Liver (tissue), 9 donors: ENCODE results near the gene SMG6. TPM values are rescaled to one million over a fixed set of nuclear protein-coding genes. Genes with fewer than 3 reads are reported as not detected.

Source experiments
- DNase-seq: peaks from one replicate; pipeline ENCODE4 v3.0.0-alpha.2; 2017; ENCODE audit warnings: low spot score
- H3K27ac ChIP-seq, 2 donors: one replicate each; pipeline ENCODE4 v1.7.0; 2013; ENCODE audit warnings: inconsistent platforms in 2 of 2, low read length in 2 of 2, control low read depth in 1 of 2, low read depth in 1 of 2, mild to moderate bottlenecking in 1 of 2
- H3K27me3 ChIP-seq, 4 donors: one replicate each; pipeline versions ENCODE4 v1.6.1 to v1.7.0; 2013; ENCODE audit warnings: low read length in 3 of 4, inconsistent platforms in 1 of 4, mild to moderate bottlenecking in 1 of 4, moderate library complexity in 1 of 4; ENCODE audit not compliant: control insufficient read depth in 4 of 4, insufficient read depth in 4 of 4
- H3K36me3 ChIP-seq, 4 donors: one replicate each; pipeline versions ENCODE4 v1.6.1 to v1.7.0; 2013; ENCODE audit warnings: low read length in 3 of 4, mild to moderate bottlenecking in 3 of 4, low read depth in 1 of 4, moderate library complexity in 1 of 4; ENCODE audit not compliant: control insufficient read depth in 4 of 4, insufficient read depth in 3 of 4
- H3K4me1 ChIP-seq, 4 donors: one replicate each; pipeline versions ENCODE4 v1.6.1 to v1.7.0; 2013; ENCODE audit warnings: low read length in 3 of 4, mild to moderate bottlenecking in 3 of 4, moderate library complexity in 1 of 4; ENCODE audit not compliant: control insufficient read depth in 4 of 4, insufficient read depth in 4 of 4
- H3K4me3 ChIP-seq, 3 donors: one replicate each; pipeline versions ENCODE4 v1.6.1 to v1.7.0; 2013; ENCODE audit warnings: low read length in 3 of 3, control low read depth in 1 of 3, low read depth in 1 of 3, mild to moderate bottlenecking in 1 of 3
- H3K9ac ChIP-seq, 2 donors: one replicate each; pipeline ENCODE4 v1.7.0; 2013; ENCODE audit warnings: low read length in 2 of 2, mild to moderate bottlenecking in 2 of 2, moderate library complexity in 2 of 2, control low read depth in 1 of 2, low read depth in 1 of 2
- H3K9me3 ChIP-seq, 4 donors: one replicate each; pipeline versions ENCODE4 v1.6.1 to v1.7.0; 2013; ENCODE audit warnings: low read length in 3 of 4; ENCODE audit not compliant: control insufficient read depth in 4 of 4
- CTCF ChIP-seq: fragments of 150-350 bp; IDR thresholded peaks from 2 replicates; pipeline ENCODE4 v1.5.1; 2017; ENCODE audit warnings: improper control_type of control experiment, low read depth, low read length; ENCODE audit not compliant: missing input control
- FOXA1 ChIP-seq: IDR thresholded peaks from 2 replicates; pipeline ENCODE4 v1.6.1; 2016; ENCODE audit warnings: antibody characterized with exemption
- FOXA2 ChIP-seq: IDR thresholded peaks from 2 replicates; pipeline ENCODE4 v1.6.1; 2016; ENCODE audit warnings: antibody characterized with exemption
- GABPA ChIP-seq, 2 donors: IDR thresholded peaks in 1 of 2; conservative IDR thresholded peaks in 1 of 2; 2 replicates each; pipeline ENCODE4 v1.6.1; 2016; ENCODE audit warnings: antibody characterized with exemption in 2 of 2, mild to moderate bottlenecking in 1 of 2, moderate library complexity in 1 of 2
- HNF4A ChIP-seq, 2 donors: conservative IDR thresholded peaks; 2 replicates each; pipeline ENCODE4 v1.6.1; 2016; ENCODE audit warnings: antibody characterized with exemption in 2 of 2, mild to moderate bottlenecking in 2 of 2
- HNF4G ChIP-seq: IDR thresholded peaks from 2 replicates; pipeline ENCODE4 v1.6.1; 2016; ENCODE audit warnings: antibody characterized with exemption
- JUND ChIP-seq, 2 donors: IDR thresholded peaks; 2 replicates each; pipeline ENCODE4 v1.6.1; 2016; ENCODE audit warnings: antibody characterized with exemption in 2 of 2
- MAX ChIP-seq: IDR thresholded peaks from 2 replicates; pipeline ENCODE4 v1.6.1; 2016; ENCODE audit warnings: antibody characterized with exemption
- NR2F2 ChIP-seq: IDR thresholded peaks from 2 replicates; pipeline ENCODE4 v1.6.1; 2016; ENCODE audit warnings: antibody characterized with exemption
- RAD21 ChIP-seq, 2 donors: IDR thresholded peaks; 2 replicates each; pipeline ENCODE4 v1.6.1; 2016; ENCODE audit warnings: antibody characterized with exemption in 2 of 2, mild to moderate bottlenecking in 2 of 2
- REST ChIP-seq: IDR thresholded peaks from 2 replicates; pipeline ENCODE4 v1.6.1; 2016; ENCODE audit warnings: antibody characterized with exemption, mild to moderate bottlenecking
- RXRA ChIP-seq, 2 donors: IDR thresholded peaks; 2 replicates each; pipeline ENCODE4 v1.6.1; 2017 to 2018; ENCODE audit warnings: antibody characterized with exemption in 2 of 2, mild to moderate bottlenecking in 1 of 2
- TAF1 ChIP-seq: conservative IDR thresholded peaks from 2 replicates; pipeline ENCODE4 v1.6.1; 2016; ENCODE audit warnings: antibody characterized with exemption, mild to moderate bottlenecking
- YY1 ChIP-seq: IDR thresholded peaks from 2 replicates; pipeline ENCODE4 v1.6.1; 2016; ENCODE audit warnings: antibody characterized with exemption, mild to moderate bottlenecking
- WGBS: extraction: QIAGEN DNeasy Blood & Tissue Kit; methylation state at CpG from one replicate; pipeline ENCODE4 v1.1.7; 2013; 5-methylcytosine and 5-hydroxymethylcytosine counted together
- polyA plus RNA-seq, 2 donors: library from polyadenylated mRNA; stranded (reverse) in 1 of 2; unstranded in 1 of 2; fragments of 200-250 nt in 1 of 2; fragments of >200 nt in 1 of 2; fragmentation: Nextera tagmentation in 1 of 2; extraction: Ambion mirVana in 1 of 2; gene quantifications; one replicate each; pipeline versions ENCODE4 v1.2.1 to v1.2.3, GENCODE V29; 2013 to 2015
- total RNA-seq, 2 donors: library from RNA; depleted of rRNA; stranded (reverse); fragments of >200 nt; gene quantifications; one replicate each; pipeline ENCODE4 v1.2.3, GENCODE V29; 2014
- TF ChIP-seq, protein P1 (sequence below): IDR thresholded peaks from 2 replicates; pipeline ENCODE4 v1.6.1; 2016; ENCODE audit warnings: antibody characterized with exemption
- TF ChIP-seq, protein P2 (sequence below): IDR thresholded peaks from 2 replicates; pipeline ENCODE4 v1.6.1; 2016; ENCODE audit warnings: antibody characterized with exemption
- donor health status: healthy.
- donor health status: healthy.
- donor health status: healthy.
- donor health status: healthy.
- donor health status: healthy.

The SMG6 gene
- total and polyA plus RNA-seq, 4 donors, result 4.9 to 12.0 (median 8.2) TPM

DNA sequence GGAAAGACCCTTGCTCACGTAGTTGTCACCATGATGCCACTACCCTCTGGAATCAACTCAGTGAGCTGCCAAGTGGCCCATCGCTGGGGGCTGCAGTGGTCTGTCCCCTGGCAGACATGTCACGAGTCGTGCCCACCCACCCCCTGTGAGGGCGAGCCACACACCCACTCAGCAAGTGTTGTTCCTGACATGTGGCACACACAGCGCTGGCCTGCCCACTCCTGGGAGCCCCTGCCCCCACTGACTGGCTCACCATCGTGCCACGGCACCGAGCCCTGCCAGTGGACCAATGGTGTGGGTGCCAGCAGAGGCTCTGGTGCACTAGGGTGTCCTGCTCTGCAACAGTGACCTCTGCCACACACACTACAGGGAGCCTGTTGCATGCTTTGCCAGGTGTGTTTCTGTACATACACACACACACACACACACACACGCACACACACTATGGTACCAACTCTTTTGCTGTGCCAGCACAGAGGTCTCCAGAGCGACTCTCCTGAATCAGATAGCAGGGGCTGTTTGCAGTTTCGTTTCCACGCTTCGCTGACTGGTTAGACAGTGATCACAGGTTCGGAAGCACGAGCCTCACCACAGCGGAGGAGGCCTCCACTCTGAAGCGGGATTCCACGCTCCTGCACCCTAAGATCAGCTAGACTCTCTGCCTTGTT is 286.2 kb downstream of the SMG6 start:
- TF ChIP-seq RXRA (IDR thresholded peaks at IDR 0.05) (peak in 1 of 2 donors; percentile 20), FOXA1 (no peak), CTCF (no peak), HNF4G (no peak), REST (no peak), MAX (no peak)
- TF ChIP-seq, protein P1, sequence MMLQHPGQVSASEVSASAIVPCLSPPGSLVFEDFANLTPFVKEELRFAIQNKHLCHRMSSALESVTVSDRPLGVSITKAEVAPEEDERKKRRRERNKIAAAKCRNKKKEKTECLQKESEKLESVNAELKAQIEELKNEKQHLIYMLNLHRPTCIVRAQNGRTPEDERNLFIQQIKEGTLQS, result no peak
- Histone ChIP-seq H3K9ac (no peak overlapping the region), H3K9me3 (no peaks in the 10 kb centered on the region), H3K27me3 (no peaks in the 10 kb centered on the region), H3K27ac (no peak overlapping the region), H3K36me3 (no peaks in the 10 kb centered on the region), H3K4me1 (peaks cover 10 to 54% (median 23%) of the 10 kb centered on the region in 4 donors), H3K4me3 (no peak overlapping the region)
- DNase-seq, result no peak
- 75% methylated on average over 19 of the region's 19 CpGs for WGBS

- DNase-seq, result no peak
- H3K4me3 ChIP-seq, result no peak overlapping the region
- TF ChIP-seq REST (no peak), MAX (no peak), TAF1 (no peak), YY1 (no peak), GABPA (IDR thresholded peaks at IDR 0.05 in 1 of 2, conservative IDR thresholded peaks at IDR 0.05 in 1 of 2) (no peak), CTCF (no peak), HNF4G (no peak), FOXA1 (no peak), JUND (IDR thresholded peaks at IDR 0.05) (no peak), FOXA2 (no peak), NR2F2 (no peak), RAD21 (IDR thresholded peaks at IDR 0.05) (no peak), HNF4A (conservative IDR thresholded peaks at IDR 0.05) (no peak)
- TF ChIP-seq, protein P1, result no peak
- TF ChIP-seq, protein P2, sequence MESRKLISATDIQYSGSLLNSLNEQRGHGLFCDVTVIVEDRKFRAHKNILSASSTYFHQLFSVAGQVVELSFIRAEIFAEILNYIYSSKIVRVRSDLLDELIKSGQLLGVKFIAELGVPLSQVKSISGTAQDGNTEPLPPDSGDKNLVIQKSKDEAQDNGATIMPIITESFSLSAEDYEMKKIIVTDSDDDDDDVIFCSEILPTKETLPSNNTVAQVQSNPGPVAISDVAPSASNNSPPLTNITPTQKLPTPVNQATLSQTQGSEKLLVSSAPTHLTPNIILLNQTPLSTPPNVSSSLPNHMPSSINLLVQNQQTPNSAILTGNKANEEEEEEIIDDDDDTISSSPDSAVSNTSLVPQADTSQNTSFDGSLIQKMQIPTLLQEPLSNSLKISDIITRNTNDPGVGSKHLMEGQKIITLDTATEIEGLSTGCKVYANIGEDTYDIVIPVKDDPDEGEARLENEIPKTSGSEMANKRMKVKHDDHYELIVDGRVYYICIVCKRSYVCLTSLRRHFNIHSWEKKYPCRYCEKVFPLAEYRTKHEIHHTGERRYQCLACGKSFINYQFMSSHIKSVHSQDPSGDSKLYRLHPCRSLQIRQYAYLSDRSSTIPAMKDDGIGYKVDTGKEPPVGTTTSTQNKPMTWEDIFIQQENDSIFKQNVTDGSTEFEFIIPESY, result no peak
- no peaks in the 10 kb centered on the region for H3K9me3 ChIP-seq
- no peak overlapping the region for H3K27ac ChIP-seq
- WGBS, result 94% methylated on average over 20 of the region's 20 CpGs
- peaks cover 11 to 63% (median 32%) of the 10 kb centered on the region in 4 donors for H3K4me1 ChIP-seq
- no peak overlapping the region for H3K9ac ChIP-seq
- H3K36me3 ChIP-seq, result no peaks in the 10 kb centered on the region
- H3K27me3 ChIP-seq, result no peaks in the 10 kb centered on the region
These were observed 287.1 kb downstream of the SMG6 start for GRCh38 chr17:2016494-2016893.
